ENCODE results near the gene SYNGR2. TPM values are rescaled to one million over a fixed set of nuclear protein-coding genes. Genes with fewer than 3 reads are reported as not detected.
"Not testable (repeated sequence)": the region's sequence is repeated elsewhere in the genome, so short reads cannot be mapped to it uniquely, and the experiment has no call there.

Gene SYNGR2
- total and polyA plus RNA-seq, 7 donors, result 14.7 to 280 (median 23.5) TPM

GRCh38 chr17:78170692-78171590, 2.6 kb downstream of the SYNGR2 start:
- no peaks in the 10 kb centered on the region for H3K36me3 ChIP-seq
- H3K27me3 ChIP-seq, result no peaks in the 10 kb centered on the region
- peaks cover 0 to 59% (median 51%) of the 10 kb centered on the region in 4 donors for H3K4me1 ChIP-seq
- no peak for TF ChIP-seq POLR2AphosphoS5 (IDR thresholded peaks at IDR 0.05)
- no peak for TF ChIP-seq EP300 (IDR thresholded peaks at IDR 0.05)
- no peak for TF ChIP-seq CTCF (IDR thresholded peaks at IDR 0.05)
- TF ChIP-seq POLR2A (IDR thresholded peaks at IDR 0.05), result no peak
- H3K4me3 ChIP-seq, result no peak overlapping the region
- H3K27ac ChIP-seq, result peak overlapping the region in 1 of 4 donors; percentile 92
- no peak for DNase-seq
- intact Hi-C loops (cut with DNase I), result no loop called here
- H3K9me3 ChIP-seq, result no peaks in the 10 kb centered on the region
- WGBS, 2 donors, result 58 to 84% methylated on average over 31 of the region's 31 CpGs

GRCh38 chr17:78171591-78172248, 3.3 kb downstream of the SYNGR2 start:
- intact Hi-C loops (cut with DNase I); DNase-seq; H3K27me3 ChIP-seq; H3K9me3 ChIP-seq; H3K36me3 ChIP-seq; H3K4me3 ChIP-seq: not testable (repeated sequence)
- Histone ChIP-seq H3K4me1 (peaks cover 0 to 66% (median 54%) of the 10 kb centered on the region in 4 donors), H3K27ac (peak overlapping the region; percentile 60 to 92 (median 64))
- WGBS, 2 donors, result 41 to 78% methylated on average over 19 of the region's 19 CpGs

- DNase-seq, result no peak
- Histone ChIP-seq H3K27me3 (no peaks in the 10 kb centered on the region), H3K4me1 (peaks cover 0 to 68% (median 54%) of the 10 kb centered on the region in 4 donors), H3K9me3 (no peaks in the 10 kb centered on the region), H3K36me3 (no peaks in the 10 kb centered on the region), H3K4me3 (no peak overlapping the region), H3K27ac (peak overlapping the region; percentile 60 to 92 (median 64))
- intact Hi-C loops (cut with DNase I), result no loop called here
- 12 to 41% methylated on average over 19 of the region's 19 CpGs for WGBS, 2 donors
- TF ChIP-seq POLR2A (IDR thresholded peaks at IDR 0.05) (peak in 1 of 2 donors; percentile 22), EP300 (IDR thresholded peaks at IDR 0.05) (no peak)
Measured at GRCh38 chr17:78172249-78173051, 4.1 kb downstream of the SYNGR2 start.

GRCh38 chr17:78173097-78173715, 4.8 kb downstream of the SYNGR2 start:
- H3K27me3 ChIP-seq, result no peaks in the 10 kb centered on the region
- no peaks in the 10 kb centered on the region for H3K36me3 ChIP-seq
- no peaks in the 10 kb centered on the region for H3K9me3 ChIP-seq
- WGBS, 2 donors, result 28 to 58% methylated on average over 11 of the region's 11 CpGs
- intact Hi-C loops (cut with DNase I), result no loop called here
- peak overlapping the region; percentile 60 to 92 (median 64) for H3K27ac ChIP-seq
- DNase-seq, result no peak
- peaks cover 0 to 64% (median 50%) of the 10 kb centered on the region in 4 donors for H3K4me1 ChIP-seq
- H3K4me3 ChIP-seq, result no peak overlapping the region
- TF ChIP-seq POLR2AphosphoS5 (IDR thresholded peaks at IDR 0.05), result no peak
- TF ChIP-seq EP300 (IDR thresholded peaks at IDR 0.05), result no peak
- TF ChIP-seq CTCF (IDR thresholded peaks at IDR 0.05), result no peak
- TF ChIP-seq POLR2A (IDR thresholded peaks at IDR 0.05), result no peak

GRCh38 chr17:78174346-78174869, 6.0 kb downstream of the SYNGR2 start:
- TF ChIP-seq POLR2AphosphoS5 (IDR thresholded peaks at IDR 0.05), result peak in 3 of 4 donors; percentile 32 to 48 (median 37)
- TF ChIP-seq EP300 (IDR thresholded peaks at IDR 0.05), result no peak
- peak in 1 of 2 donors; percentile 72 for TF ChIP-seq POLR2A (IDR thresholded peaks at IDR 0.05)
- peak in 2 of 4 experiments; percentile 13 to 63 for TF ChIP-seq CTCF (IDR thresholded peaks at IDR 0.05)
- peak; percentile 85 for DNase-seq
- H3K27me3 ChIP-seq, result no peaks in the 10 kb centered on the region
- WGBS, 2 donors, result 12 to 50% methylated on average over 15 of the region's 15 CpGs
- no peaks in the 10 kb centered on the region for H3K9me3 ChIP-seq
- peak overlapping the region; percentile 60 to 92 (median 64) for H3K27ac ChIP-seq
- no peaks in the 10 kb centered on the region for H3K36me3 ChIP-seq
- intact Hi-C loops (cut with DNase I), result no loop called here
- H3K4me3 ChIP-seq, result no peak overlapping the region
- H3K4me1 ChIP-seq, result peaks cover 0 to 58% (median 42%) of the 10 kb centered on the region in 4 donors
